HG03571 (cell line): ENCODE measurements around the gene GALNT5.
"Not testable (repeated sequence)": the region's sequence is repeated elsewhere in the genome, so short reads cannot be mapped to it uniquely, and the experiment has no call there.

ENCODE experiments used
- ATAC-seq: cut with Tn5 transposase; IDR thresholded peaks from one replicate; pipeline ENCODE4 v1.9.1; 2021; ENCODE audit not compliant: unreplicated experiment

The GALNT5 gene, protein sequence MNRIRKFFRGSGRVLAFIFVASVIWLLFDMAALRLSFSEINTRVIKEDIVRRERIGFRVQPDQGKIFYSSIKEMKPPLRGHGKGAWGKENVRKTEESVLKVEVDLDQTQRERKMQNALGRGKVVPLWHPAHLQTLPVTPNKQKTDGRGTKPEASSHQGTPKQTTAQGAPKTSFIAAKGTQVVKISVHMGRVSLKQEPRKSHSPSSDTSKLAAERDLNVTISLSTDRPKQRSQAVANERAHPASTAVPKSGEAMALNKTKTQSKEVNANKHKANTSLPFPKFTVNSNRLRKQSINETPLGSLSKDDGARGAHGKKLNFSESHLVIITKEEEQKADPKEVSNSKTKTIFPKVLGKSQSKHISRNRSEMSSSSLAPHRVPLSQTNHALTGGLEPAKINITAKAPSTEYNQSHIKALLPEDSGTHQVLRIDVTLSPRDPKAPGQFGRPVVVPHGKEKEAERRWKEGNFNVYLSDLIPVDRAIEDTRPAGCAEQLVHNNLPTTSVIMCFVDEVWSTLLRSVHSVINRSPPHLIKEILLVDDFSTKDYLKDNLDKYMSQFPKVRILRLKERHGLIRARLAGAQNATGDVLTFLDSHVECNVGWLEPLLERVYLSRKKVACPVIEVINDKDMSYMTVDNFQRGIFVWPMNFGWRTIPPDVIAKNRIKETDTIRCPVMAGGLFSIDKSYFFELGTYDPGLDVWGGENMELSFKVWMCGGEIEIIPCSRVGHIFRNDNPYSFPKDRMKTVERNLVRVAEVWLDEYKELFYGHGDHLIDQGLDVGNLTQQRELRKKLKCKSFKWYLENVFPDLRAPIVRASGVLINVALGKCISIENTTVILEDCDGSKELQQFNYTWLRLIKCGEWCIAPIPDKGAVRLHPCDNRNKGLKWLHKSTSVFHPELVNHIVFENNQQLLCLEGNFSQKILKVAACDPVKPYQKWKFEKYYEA

DNA sequence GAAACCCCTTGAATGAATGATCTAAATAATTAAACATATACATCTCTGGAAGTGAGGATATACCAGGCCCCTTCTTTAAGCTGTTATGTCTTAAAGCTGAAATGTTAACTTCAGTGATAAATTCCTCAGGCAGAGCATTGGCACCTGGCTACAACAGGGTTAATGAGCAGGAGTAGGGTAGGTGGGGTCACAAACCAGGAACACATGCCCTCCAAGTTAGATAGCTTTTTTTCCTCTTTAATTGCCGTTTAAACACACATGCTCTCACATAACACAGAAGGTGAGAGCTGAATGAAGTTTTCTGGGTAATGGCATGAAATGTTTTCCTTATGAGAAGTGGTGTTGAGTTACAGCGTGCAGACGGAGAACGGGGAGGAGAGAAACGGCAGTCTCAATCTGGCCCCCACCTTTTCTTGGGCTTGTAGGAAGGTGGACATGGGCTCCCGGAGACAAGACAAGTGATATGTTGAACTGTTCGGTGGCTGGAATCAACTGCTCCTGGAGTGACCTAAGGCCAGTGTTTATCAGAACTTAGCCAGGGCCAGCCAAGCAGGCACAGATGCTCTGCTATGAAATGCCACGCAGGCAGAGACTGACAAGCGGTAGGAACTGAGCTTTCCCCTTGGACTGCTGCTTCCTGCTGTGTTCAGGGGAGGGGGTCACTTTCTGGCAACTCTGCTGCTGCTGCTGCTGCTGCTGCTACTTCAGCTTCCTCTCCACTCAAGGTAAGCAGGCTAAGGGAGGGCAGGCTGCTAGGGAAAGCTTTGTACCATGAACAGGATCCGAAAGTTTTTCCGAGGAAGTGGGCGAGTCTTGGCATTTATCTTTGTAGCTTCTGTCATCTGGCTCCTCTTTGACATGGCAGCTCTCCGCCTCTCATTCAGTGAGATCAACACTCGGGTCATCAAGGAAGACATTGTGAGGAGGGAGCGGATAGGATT, at the start of gene GALNT5:
GALNT5 (plus strand) TSS at position 394 of the 941 bp plus-strand sequence; CDS start at position 772, 378 bp downstream.
- no peak for ATAC-seq

DNA sequence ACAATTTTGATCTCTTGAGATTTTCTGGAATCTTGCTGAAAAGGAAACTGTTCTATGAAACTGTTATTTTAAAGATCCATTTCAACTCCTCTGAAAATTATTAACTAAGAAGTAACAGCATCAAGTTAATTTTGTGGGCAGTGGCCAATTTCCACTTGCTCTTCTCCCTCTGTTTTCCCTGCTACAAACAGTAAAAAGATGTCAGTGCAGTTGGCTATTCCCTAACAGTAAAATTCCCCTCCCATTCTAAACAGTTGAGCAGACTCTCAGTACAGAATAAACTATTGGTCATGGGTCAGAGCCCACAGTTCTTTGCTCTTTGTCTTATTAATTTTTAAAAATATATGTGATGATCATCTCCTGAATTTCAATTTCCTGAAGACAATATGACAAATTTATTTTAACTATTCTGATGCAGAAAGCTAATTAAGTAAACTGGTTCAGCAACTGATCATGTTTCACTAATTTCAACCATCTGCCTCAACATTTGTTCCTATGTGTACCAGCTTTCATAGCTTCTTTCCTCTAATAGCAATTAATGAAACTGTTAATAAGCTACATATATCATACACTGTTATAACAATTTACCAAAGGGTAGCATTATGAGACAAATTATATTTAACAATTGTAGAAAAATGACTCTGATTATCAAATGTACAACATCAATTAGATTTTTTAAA, 41.1 kb upstream of the GALNT5 start:
- no peak for ATAC-seq

- no peak for ATAC-seq
Measured at GRCh38 chr2:157217409-157217808, 40.1 kb upstream of the GALNT5 start.

- ATAC-seq: no peak
Measured at GRCh38 chr2:157218911-157219310, 38.6 kb upstream of the GALNT5 start.

- ATAC-seq: no peak
Measured at GRCh38 chr2:157220502-157220901, 37.0 kb upstream of the GALNT5 start.

DNA sequence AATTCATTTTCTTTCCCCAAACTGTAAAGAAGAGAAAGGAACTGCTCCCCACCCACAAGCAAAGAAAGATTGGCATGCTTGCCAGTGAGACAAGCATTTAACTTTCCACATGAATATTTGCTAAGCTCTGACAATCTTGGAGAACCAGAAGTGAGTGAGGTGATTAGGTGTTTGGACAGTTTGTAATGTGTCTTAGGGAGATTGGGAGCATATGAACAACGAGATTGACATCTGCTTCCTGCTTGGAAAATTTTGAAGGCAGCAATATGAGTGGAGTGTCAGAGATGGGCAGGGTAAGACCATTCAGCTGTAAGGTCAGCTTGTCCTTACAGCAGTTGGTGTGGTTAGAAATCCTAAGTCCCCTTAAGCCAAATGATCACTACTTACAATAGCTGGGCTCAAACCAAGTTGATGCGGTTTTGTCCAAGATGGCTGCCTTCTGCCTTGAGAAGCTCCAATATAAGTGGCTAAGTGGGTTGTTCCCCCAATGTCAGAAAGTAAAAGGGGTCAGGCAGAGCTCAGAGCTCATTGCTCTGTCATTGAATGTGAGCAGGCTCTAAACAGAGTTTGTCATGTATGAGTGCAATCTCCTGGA, 36.0 kb upstream of the GALNT5 start:
- no peak for ATAC-seq

- no peak for ATAC-seq
Measured at GRCh38 chr2:157223624-157224205, 33.8 kb upstream of the GALNT5 start.

- not testable (repeated sequence) for ATAC-seq
Measured at GRCh38 chr2:157224448-157224847, 33.1 kb upstream of the GALNT5 start.

- ATAC-seq: no peak
Measured at GRCh38 chr2:157227592-157227991, 29.9 kb upstream of the GALNT5 start.

DNA sequence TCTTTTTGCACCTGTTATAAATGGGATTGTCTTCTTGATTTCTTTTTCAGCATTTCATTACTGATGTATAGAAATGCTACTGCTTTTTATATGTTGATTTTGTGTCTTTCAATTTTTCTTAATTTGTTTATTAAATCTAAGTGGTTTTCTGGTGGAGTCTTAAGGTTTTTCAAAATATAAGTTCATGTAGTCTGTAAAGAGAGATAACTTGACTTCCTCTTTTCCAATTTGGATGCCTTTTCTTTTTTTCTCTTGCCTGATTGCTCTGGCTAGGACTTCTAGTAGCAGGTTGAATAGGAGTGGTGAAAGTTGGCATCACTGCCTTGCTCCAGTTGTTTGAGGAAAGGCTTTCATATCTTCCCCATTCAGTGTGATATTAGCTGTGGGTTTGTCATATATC, 28.6 kb upstream of the GALNT5 start:
- ATAC-seq: no peak

- no peak for ATAC-seq
Measured at GRCh38 chr2:157229572-157229971, 27.9 kb upstream of the GALNT5 start.

GRCh38 chr2:157231476-157231875, 26.0 kb upstream of the GALNT5 start:
- ATAC-seq: no peak

GRCh38 chr2:157233506-157233905, 24.0 kb upstream of the GALNT5 start:
- no peak for ATAC-seq

- ATAC-seq: no peak
Measured at GRCh38 chr2:157236404-157236803, 21.1 kb upstream of the GALNT5 start.

DNA sequence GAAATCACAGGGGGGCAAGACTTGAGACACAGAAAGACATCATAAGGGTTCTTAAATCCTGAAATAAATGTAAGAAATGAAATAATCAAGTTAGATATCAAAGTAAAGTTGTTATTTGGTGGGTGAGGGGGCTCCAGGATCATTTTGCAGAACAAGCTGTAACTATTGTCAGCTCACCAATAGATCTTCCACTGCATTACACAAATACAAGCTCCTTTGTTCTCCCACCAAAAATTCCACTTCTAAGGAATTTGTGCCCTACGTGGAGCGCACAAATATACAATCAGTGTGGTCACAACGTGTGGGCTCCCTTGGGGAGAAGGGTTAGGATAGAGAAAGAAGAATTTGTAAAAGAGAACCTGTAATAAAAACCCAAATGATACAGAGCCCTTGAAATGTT, 19.2 kb upstream of the GALNT5 start:
- ATAC-seq: no peak

DNA sequence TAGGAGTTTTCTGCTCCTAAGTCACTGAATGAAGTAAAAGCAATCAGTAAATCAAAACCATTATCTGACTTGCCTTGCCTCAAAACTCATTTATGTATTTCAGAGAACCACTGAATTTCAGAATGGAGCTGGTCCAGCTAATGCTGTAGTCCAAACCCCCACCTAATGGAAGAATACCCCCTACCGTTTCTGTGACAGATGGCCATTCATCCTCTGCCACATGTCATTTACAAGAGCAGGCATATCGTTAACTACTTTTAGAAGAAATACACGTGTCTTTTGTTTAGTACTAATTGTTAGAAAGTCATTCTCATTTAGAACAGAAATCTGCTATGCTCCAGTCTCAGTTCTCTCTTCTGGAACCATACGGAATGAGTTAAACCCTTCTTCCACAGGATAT, 12.8 kb upstream of the GALNT5 start:
- ATAC-seq: no peak

GRCh38 chr2:157245144-157245840, 12.2 kb upstream of the GALNT5 start:
- ATAC-seq: no peak

DNA sequence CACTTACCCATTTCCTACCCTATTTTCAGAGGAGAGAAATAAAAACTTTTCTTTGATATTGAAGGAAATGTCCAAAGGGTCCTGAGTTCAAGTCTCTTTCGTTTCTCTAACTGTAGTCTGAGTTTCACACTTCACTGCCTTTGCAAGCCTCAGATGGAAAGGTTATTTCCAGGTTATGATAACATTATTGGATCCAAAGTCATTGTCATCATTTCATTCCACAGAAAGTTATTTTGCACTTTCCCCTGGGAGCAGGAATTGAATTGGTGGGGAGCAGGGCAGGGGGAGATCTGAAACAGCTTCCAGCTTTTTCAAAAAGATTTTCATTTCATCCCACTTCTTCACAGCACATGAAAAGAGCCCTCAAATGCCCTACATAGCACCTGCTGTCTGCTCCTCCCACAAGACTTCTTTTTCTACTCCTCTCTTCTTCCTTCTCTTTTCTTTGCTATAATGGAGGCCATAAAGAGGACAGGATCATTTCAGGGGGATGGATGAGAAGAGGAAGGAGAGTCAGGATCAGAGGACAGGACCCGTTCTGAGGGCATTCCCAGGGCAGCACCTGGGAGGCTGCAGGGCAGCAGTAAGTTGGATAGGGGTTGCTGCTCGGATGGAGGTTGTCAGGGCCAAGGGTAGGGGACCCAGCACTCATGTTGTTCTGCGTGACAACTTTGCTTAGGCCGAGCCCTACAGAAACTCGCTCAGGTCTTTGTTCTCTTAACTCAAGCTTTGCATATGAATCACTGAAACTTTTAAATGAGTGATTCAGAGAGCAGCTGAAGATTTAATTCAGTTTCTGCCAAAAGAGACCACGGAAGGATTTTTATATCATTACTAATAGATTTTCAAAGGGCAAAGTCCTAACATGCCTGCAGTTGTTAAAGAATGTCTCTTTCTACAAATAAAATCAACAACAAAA, 11.4 kb upstream of the GALNT5 start:
- peak; percentile 97 for ATAC-seq
